ENCODE results near the gene KIAA1217.

Gene KIAA1217

DNA sequence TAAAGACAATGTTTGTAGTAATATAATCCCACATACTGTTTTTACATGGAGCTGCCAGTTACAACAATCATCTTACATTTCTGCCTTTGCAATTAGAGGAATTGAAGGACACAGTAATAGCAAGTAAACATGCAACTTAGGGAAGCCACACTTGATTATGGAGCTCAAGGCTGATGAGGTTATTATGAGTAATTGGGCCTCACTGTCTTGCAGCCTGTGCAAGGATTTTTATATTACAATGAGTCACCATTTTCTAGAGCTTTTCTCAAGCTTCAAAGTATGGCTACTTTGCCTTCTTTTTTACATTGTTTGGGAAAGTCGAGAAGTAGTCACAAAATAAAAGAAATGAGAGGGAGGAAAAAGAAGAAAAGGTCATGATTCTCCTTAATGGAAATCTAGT, 226.4 kb downstream of the KIAA1217 start (continued):
- TF ChIP-seq, protein P1, sequence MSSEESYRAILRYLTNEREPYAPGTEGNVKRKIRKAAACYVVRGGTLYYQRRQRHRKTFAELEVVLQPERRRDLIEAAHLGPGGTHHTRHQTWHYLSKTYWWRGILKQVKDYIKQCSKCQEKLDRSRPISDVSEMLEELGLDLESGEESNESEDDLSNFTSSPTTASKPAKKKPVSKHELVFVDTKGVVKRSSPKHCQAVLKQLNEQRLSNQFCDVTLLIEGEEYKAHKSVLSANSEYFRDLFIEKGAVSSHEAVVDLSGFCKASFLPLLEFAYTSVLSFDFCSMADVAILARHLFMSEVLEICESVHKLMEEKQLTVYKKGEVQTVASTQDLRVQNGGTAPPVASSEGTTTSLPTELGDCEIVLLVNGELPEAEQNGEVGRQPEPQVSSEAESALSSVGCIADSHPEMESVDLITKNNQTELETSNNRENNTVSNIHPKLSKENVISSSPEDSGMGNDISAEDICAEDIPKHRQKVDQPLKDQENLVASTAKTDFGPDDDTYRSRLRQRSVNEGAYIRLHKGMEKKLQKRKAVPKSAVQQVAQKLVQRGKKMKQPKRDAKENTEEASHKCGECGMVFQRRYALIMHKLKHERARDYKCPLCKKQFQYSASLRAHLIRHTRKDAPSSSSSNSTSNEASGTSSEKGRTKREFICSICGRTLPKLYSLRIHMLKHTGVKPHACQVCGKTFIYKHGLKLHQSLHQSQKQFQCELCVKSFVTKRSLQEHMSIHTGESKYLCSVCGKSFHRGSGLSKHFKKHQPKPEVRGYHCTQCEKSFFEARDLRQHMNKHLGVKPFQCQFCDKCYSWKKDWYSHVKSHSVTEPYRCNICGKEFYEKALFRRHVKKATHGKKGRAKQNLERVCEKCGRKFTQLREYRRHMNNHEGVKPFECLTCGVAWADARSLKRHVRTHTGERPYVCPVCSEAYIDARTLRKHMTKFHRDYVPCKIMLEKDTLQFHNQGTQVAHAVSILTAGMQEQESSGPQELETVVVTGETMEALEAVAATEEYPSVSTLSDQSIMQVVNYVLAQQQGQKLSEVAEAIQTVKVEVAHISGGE (tag by site-specific recombination; conservative IDR thresholded peaks at IDR 0.05; ENCODE audit: low read depth) = no peak
- TF ChIP-seq SP7 (tag by site-specific recombination; IDR thresholded peaks at IDR 0.05) = peak; percentile 17; the same call in 1 of the 2 replicates
- TF ChIP-seq ZNF133 (tag by site-specific recombination; IDR thresholded peaks at IDR 0.05) = no peak
- TF ChIP-seq, protein P2, sequence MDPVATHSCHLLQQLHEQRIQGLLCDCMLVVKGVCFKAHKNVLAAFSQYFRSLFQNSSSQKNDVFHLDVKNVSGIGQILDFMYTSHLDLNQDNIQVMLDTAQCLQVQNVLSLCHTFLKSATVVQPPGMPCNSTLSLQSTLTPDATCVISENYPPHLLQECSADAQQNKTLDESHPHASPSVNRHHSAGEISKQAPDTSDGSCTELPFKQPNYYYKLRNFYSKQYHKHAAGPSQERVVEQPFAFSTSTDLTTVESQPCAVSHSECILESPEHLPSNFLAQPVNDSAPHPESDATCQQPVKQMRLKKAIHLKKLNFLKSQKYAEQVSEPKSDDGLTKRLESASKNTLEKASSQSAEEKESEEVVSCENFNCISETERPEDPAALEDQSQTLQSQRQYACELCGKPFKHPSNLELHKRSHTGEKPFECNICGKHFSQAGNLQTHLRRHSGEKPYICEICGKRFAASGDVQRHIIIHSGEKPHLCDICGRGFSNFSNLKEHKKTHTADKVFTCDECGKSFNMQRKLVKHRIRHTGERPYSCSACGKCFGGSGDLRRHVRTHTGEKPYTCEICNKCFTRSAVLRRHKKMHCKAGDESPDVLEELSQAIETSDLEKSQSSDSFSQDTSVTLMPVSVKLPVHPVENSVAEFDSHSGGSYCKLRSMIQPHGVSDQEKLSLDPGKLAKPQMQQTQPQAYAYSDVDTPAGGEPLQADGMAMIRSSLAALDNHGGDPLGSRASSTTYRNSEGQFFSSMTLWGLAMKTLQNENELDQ (tag by site-specific recombination; IDR thresholded peaks at IDR 0.05; ENCODE audit: low read depth) = no peak
- TF ChIP-seq, protein P3, sequence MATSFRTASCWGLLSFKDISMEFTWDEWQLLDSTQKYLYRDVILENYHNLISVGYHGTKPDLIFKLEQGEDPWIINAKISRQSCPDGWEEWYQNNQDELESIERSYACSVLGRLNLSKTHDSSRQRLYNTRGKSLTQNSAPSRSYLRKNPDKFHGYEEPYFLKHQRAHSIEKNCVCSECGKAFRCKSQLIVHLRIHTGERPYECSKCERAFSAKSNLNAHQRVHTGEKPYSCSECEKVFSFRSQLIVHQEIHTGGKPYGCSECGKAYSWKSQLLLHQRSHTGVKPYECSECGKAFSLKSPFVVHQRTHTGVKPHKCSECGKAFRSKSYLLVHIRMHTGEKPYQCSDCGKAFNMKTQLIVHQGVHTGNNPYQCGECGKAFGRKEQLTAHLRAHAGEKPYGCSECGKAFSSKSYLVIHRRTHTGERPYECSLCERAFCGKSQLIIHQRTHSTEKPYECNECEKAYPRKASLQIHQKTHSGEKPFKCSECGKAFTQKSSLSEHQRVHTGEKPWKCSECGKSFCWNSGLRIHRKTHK (tag by site-specific recombination; IDR thresholded peaks at IDR 0.05) = no peak
- 0 out of 2 replicates have a peak, but pooled peaks have one; percentile 21 for TF ChIP-seq OSR2 (tag by site-specific recombination; IDR thresholded peaks at IDR 0.05)
- TF ChIP-seq ZNF677 (tag by site-specific recombination; IDR thresholded peaks at IDR 0.05) = no peak
- no peak for TF ChIP-seq ZNF624 (tag by site-specific recombination; IDR thresholded peaks at IDR 0.05)

DNA sequence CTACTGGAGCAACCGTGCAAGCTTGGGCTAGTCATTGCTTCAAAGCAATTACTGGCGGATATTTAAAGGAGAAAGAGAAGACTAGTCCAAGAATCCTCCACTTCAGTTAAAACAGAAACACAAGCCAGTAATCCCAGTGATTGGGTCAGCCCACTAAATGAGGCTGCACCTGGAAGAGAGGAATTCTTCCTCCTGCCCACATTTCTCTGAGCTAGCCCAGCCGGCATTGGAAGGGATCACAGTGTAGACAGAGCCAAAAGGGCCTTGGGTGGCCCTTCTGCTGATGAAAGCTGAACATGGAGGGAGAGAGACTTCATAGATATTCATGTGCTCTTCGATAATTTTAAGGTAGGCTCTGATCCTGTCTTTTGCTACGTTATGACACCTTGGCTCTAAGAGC, 228.4 kb downstream of the KIAA1217 start:
- no peaks in the 10 kb centered on the region for H3K36me3 ChIP-seq (ENCODE audit: control insufficient read depth in 2 of 2, insufficient read depth in 1 of 2, low read length in 2 of 2)
- H3K27ac ChIP-seq (ENCODE audit: extremely low read depth, low read depth, low read length) = no peak overlapping the region
- no peaks in the 10 kb centered on the region for H3K4me1 ChIP-seq (ENCODE audit: control insufficient read depth, insufficient read depth, low read length)
- no peaks in the 10 kb centered on the region for H3K9me3 ChIP-seq (ENCODE audit: control insufficient read depth, insufficient read depth, low read depth, low read length)
- H3K4me3 ChIP-seq (ENCODE audit: low read depth, low read length) = no peak overlapping the region
- ChIA-PET POLR2A (no interaction called here), CTCF (no interaction called here)
- TF ChIP-seq ZNF76 (tag by site-specific recombination; IDR thresholded peaks at IDR 0.05; ENCODE audit: borderline replicate concordance, low read depth) (no peak), RBAK (tag by site-specific recombination; IDR thresholded peaks at IDR 0.05) (no peak), ZFP69B (tag by site-specific recombination; IDR thresholded peaks at IDR 0.05) (no peak), ZBTB7A (tag by site-specific recombination; IDR thresholded peaks at IDR 0.05; ENCODE audit: low read depth) (no peak), ZNF341 (tag by site-specific recombination; IDR thresholded peaks at IDR 0.05; ENCODE audit: low read depth) (no peak)

DNA sequence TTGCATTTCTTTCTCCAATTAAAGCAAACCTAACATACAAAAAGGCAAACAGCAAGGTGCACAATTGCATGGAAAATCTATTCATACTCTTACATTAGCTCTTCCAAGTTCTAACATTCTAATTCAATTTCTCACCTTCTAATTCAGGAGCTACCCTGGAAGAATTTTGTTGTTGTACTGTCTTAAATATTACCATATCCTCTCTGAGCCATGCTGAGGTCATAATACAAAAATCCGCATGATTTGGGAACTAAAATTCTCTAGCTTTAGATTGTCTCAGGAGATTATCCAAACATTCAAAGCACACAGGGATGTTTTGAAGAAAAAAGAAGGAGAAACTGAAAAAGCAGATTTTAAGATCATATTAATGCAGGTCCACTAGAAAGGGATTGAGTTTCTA, 229.9 kb downstream of the KIAA1217 start:
- Histone ChIP-seq H3K4me3 (ENCODE audit: low read depth, low read length) (no peak overlapping the region), H3K4me1 (ENCODE audit: control insufficient read depth, insufficient read depth, low read length) (no peaks in the 10 kb centered on the region), H3K36me3 (ENCODE audit: control insufficient read depth in 2 of 2, insufficient read depth in 1 of 2, low read length in 2 of 2) (no peaks in the 10 kb centered on the region), H3K27ac (ENCODE audit: extremely low read depth, low read depth, low read length) (no peak overlapping the region), H3K9me3 (ENCODE audit: control insufficient read depth, insufficient read depth, low read depth, low read length) (no peaks in the 10 kb centered on the region)
- ChIA-PET POLR2A (no interaction called here), CTCF (no interaction called here)
- no peak for TF ChIP-seq ZNF561 (tag by site-specific recombination; IDR thresholded peaks at IDR 0.05; ENCODE audit: borderline replicate concordance)
- TF ChIP-seq ZNF2 (tag by site-specific recombination; IDR thresholded peaks at IDR 0.05) = no peak
- no peak for TF ChIP-seq ZNF747 (tag by site-specific recombination; IDR thresholded peaks at IDR 0.05)
- TF ChIP-seq, protein P4, sequence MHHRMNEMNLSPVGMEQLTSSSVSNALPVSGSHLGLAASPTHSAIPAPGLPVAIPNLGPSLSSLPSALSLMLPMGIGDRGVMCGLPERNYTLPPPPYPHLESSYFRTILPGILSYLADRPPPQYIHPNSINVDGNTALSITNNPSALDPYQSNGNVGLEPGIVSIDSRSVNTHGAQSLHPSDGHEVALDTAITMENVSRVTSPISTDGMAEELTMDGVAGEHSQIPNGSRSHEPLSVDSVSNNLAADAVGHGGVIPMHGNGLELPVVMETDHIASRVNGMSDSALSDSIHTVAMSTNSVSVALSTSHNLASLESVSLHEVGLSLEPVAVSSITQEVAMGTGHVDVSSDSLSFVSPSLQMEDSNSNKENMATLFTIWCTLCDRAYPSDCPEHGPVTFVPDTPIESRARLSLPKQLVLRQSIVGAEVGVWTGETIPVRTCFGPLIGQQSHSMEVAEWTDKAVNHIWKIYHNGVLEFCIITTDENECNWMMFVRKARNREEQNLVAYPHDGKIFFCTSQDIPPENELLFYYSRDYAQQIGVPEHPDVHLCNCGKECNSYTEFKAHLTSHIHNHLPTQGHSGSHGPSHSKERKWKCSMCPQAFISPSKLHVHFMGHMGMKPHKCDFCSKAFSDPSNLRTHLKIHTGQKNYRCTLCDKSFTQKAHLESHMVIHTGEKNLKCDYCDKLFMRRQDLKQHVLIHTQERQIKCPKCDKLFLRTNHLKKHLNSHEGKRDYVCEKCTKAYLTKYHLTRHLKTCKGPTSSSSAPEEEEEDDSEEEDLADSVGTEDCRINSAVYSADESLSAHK (tag by site-specific recombination; IDR thresholded peaks at IDR 0.05) = no peak
- TF ChIP-seq ZNF560 (tag by site-specific recombination; IDR thresholded peaks at IDR 0.05; ENCODE audit: borderline replicate concordance) = no peak
- no peak for TF ChIP-seq ZBTB8A (tag by site-specific recombination; IDR thresholded peaks at IDR 0.05)
- TF ChIP-seq ZNF521 (tag by site-specific recombination; IDR thresholded peaks at IDR 0.05) = no peak
- no peak for TF ChIP-seq OSR2 (tag by site-specific recombination; IDR thresholded peaks at IDR 0.05)
- no peak for TF ChIP-seq ZNF138 (tag by site-specific recombination; IDR thresholded peaks at IDR 0.05; ENCODE audit: borderline replicate concordance)
- TF ChIP-seq, protein P5, sequence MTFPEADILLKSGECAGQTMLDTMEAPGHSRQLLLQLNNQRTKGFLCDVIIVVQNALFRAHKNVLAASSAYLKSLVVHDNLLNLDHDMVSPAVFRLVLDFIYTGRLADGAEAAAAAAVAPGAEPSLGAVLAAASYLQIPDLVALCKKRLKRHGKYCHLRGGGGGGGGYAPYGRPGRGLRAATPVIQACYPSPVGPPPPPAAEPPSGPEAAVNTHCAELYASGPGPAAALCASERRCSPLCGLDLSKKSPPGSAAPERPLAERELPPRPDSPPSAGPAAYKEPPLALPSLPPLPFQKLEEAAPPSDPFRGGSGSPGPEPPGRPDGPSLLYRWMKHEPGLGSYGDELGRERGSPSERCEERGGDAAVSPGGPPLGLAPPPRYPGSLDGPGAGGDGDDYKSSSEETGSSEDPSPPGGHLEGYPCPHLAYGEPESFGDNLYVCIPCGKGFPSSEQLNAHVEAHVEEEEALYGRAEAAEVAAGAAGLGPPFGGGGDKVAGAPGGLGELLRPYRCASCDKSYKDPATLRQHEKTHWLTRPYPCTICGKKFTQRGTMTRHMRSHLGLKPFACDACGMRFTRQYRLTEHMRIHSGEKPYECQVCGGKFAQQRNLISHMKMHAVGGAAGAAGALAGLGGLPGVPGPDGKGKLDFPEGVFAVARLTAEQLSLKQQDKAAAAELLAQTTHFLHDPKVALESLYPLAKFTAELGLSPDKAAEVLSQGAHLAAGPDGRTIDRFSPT (tag by site-specific recombination; IDR thresholded peaks at IDR 0.05) = no peak
